GM12878 (cell line): ENCODE results near the gene MAP1LC3B. TPM values are rescaled to one million over a fixed set of nuclear protein-coding genes. Genes with fewer than 3 reads are reported as not detected.

Source experiments
- ATAC-seq: fragments of 200-7000 bp; cut with Tn5 transposase; 3 replicates; pipeline ENCODE4 v1.9.1; 2020; ENCODE audit warnings: mild to moderate bottlenecking, moderate library complexity
- BruUV-seq: library from RNA; stranded (reverse); fragments of 400-500 nt; replicated peaks from 2 replicates; lab custom pipeline; 2021; lab: Mats Ljungman, UMichigan
- CTCF ChIA-PET: fragments of 300-600 bp; sonication (Branson Sonifier 250); formaldehyde crosslinking; extraction: SDS; loops from one replicate; lab custom pipeline; 2021; ENCODE audit warnings: inconsistent platforms; lab: Yijun Ruan, JAX
- POLR2A ChIA-PET: fragments of 350-600 bp; formaldehyde crosslinking; extraction: SDS; loops from one replicate; lab custom pipeline; 2021; ENCODE audit warnings: inconsistent platforms; lab: Charles Lee
- RAD21 ChIA-PET: fragments of 300-600 bp; sonication (Branson Sonifier 250); formaldehyde crosslinking; loops from one replicate; lab custom pipeline; 2023; ENCODE audit warnings: antibody characterized with exemption; ENCODE audit not compliant: unreplicated experiment; lab: Charles Lee
- SMC1A ChIA-PET: fragments of 300-600 bp; sonication (Branson Sonifier 250); formaldehyde crosslinking; loops from one replicate; lab custom pipeline; 2023; ENCODE audit not compliant: unreplicated experiment, uncharacterized antibody; lab: Charles Lee
- DNase-seq: peaks from one replicate; pipeline ENCODE4 v3.0.0-alpha.2; 2011; ENCODE audit warnings: low read depth, low spot score
- FAIRE-seq: peaks from 3 replicates; lab custom pipeline; 2011; peaks lifted over from hg19 to GRCh38; lab: Jason Lieb, UNC
- H2AFZ ChIP-seq: 2 replicates; pipeline ENCODE4 v1.6.0; 2011; ENCODE audit warnings: low read depth, low read length, control low read depth; ENCODE audit not compliant: control insufficient read depth
- H3K27ac ChIP-seq: 2 replicates; pipeline ENCODE4 v1.5.1; 2011; ENCODE audit warnings: control low read depth; ENCODE audit not compliant: control insufficient read depth, insufficient read depth
- H3K27me3 ChIP-seq, 2 experiments: replicated peaks in 1 of 2; 2 replicates each; pipeline versions ENCODE4 v1.6.0 to v1.6.1; 2011; ENCODE audit warnings: low read length in 1 of 2; ENCODE audit not compliant: control insufficient read depth in 2 of 2, insufficient read depth in 2 of 2
- H3K36me3 ChIP-seq, 2 experiments: 2 replicates each; pipeline ENCODE4 v1.5.1; 2011; ENCODE audit warnings: low read length in 1 of 2; ENCODE audit not compliant: control insufficient read depth in 2 of 2, insufficient read depth in 2 of 2
- H3K4me1 ChIP-seq: 2 replicates; pipeline ENCODE4 v1.6.1; 2011; ENCODE audit warnings: mild to moderate bottlenecking, low read length, moderate library complexity, mixed read lengths; ENCODE audit not compliant: control insufficient read depth, insufficient read depth
- H3K4me2 ChIP-seq: 2 replicates; pipeline ENCODE4 v1.6.0; 2011; ENCODE audit warnings: control low read depth; ENCODE audit not compliant: control insufficient read depth, insufficient read depth
- H3K4me3 ChIP-seq: fragments of 200-600 bp; sonication (generic); 2 replicates; pipeline ENCODE4 v1.5.1; 2016
- H3K79me2 ChIP-seq: 2 replicates; pipeline ENCODE4 v1.6.0; 2011; ENCODE audit warnings: low read length; ENCODE audit not compliant: control insufficient read depth, insufficient read depth
- H3K9ac ChIP-seq: 2 replicates; pipeline ENCODE4 v1.8.0; 2011; ENCODE audit warnings: low read length, control low read depth, mixed read lengths; ENCODE audit not compliant: control insufficient read depth, insufficient read depth
- H3K9me3 ChIP-seq: replicated peaks from 3 replicates; pipeline ENCODE4 v1.5.1; 2011; ENCODE audit warnings: mild to moderate bottlenecking, low read length; ENCODE audit not compliant: control insufficient read depth, insufficient read depth
- H4K20me1 ChIP-seq: 2 replicates; pipeline ENCODE4 v1.6.0; 2011; ENCODE audit not compliant: control insufficient read depth, insufficient read depth
- CBX3 ChIP-seq: fragments of 200-600 bp; sonication (generic); IDR thresholded peaks from 2 replicates; pipeline ENCODE4 v1.6.1; 2016; ENCODE audit warnings: low read depth, borderline replicate concordance
- CEBPB ChIP-seq, 2 experiments: fragments of 150-350 bp in 1 of 2; IDR thresholded peaks; 2 replicates each; pipeline ENCODE4 v1.6.1; 2012 to 2014; ENCODE audit warnings: low read depth in 2 of 2, low read length in 2 of 2, borderline replicate concordance in 1 of 2, inconsistent platforms in 1 of 2
- CREB1 ChIP-seq: IDR thresholded peaks from 2 replicates; pipeline ENCODE4 v1.6.1; 2012; ENCODE audit warnings: low read depth, mild to moderate bottlenecking, inconsistent platforms
- GABPA ChIP-seq: IDR thresholded peaks from 2 replicates; pipeline ENCODE4 v1.6.1; 2014; ENCODE audit warnings: antibody characterized with exemption, low read depth, mild to moderate bottlenecking, inconsistent platforms
- HDAC2 ChIP-seq: fragments of 200-600 bp; sonication (generic); IDR thresholded peaks from 2 replicates; pipeline ENCODE4 v1.6.1; 2017
- HDGF ChIP-seq: fragments of 450-650 bp; IDR thresholded peaks from 2 replicates; pipeline ENCODE4 v1.6.1; 2016; ENCODE audit warnings: antibody characterized with exemption
- IKZF2 ChIP-seq, 2 experiments: fragments of 450-650 bp; IDR thresholded peaks; 2 replicates each; pipeline ENCODE4 v1.6.1; 2017; ENCODE audit warnings: mild to moderate bottlenecking in 2 of 2, moderate library complexity in 2 of 2
- KAT2A ChIP-seq: conservative IDR thresholded peaks from 2 replicates; pipeline ENCODE4 v1.6.1; 2011; ENCODE audit warnings: low read depth, low read length; ENCODE audit not compliant: control insufficient read depth
- MTA3 ChIP-seq: IDR thresholded peaks from 2 replicates; pipeline ENCODE4 v1.6.1; 2012; ENCODE audit warnings: low read length, inconsistent platforms, borderline replicate concordance
- MYB ChIP-seq: fragments of 150-350 bp; IDR thresholded peaks from 2 replicates; pipeline ENCODE4 v1.6.1; 2014; ENCODE audit warnings: mild to moderate bottlenecking, low read depth, low read length, borderline replicate concordance
- PML ChIP-seq: IDR thresholded peaks from 2 replicates; pipeline ENCODE4 v1.6.1; 2012; ENCODE audit warnings: low read length, inconsistent platforms
- POLR2AphosphoS5 ChIP-seq: IDR thresholded peaks from 2 replicates; pipeline ENCODE4 v1.6.1; 2011; ENCODE audit warnings: mild to moderate bottlenecking, low read length, inconsistent platforms
- RFX5 ChIP-seq: IDR thresholded peaks from 2 replicates; pipeline ENCODE4 v1.6.1; 2011; ENCODE audit warnings: low read depth, low read length, improper control_type of control experiment
- RUNX3 ChIP-seq: IDR thresholded peaks from 2 replicates; pipeline ENCODE4 v1.6.1; 2012; ENCODE audit warnings: low read length, inconsistent platforms
- SMAD1 ChIP-seq: fragments of 450-650 bp; IDR thresholded peaks from 2 replicates; pipeline ENCODE4 v1.6.1; 2018; ENCODE audit warnings: mild to moderate bottlenecking, low read depth; ENCODE audit not compliant: partially characterized antibody
- TBL1XR1 ChIP-seq: IDR thresholded peaks from 2 replicates; pipeline ENCODE4 v1.6.1; 2012; ENCODE audit warnings: low read depth, low read length, improper control_type of control experiment
- WRNIP1 ChIP-seq: IDR thresholded peaks from 2 replicates; pipeline ENCODE4 v1.6.1; 2011; ENCODE audit warnings: low read depth, low read length, improper control_type of control experiment, borderline replicate concordance
- YY1 ChIP-seq: IDR thresholded peaks from 2 replicates; pipeline ENCODE4 v1.6.1; 2011; ENCODE audit warnings: low read depth, mild to moderate bottlenecking, low read length
- ZNF217 ChIP-seq: fragments of 450-650 bp; IDR thresholded peaks from 2 replicates; pipeline ENCODE4 v1.6.1; 2017; ENCODE audit warnings: antibody characterized with exemption, mild to moderate bottlenecking
- WGBS: methylation state at CpG from one replicate; pipeline ENCODE4 v1.1.6; 2016; ENCODE audit warnings: low lambda C conversion rate; ENCODE audit not compliant: insufficient replicate concordance, insufficient coverage; ENCODE audit errors: missing lambda C conversion rate; 5-methylcytosine and 5-hydroxymethylcytosine counted together
- in situ Hi-C: fragments of 300-500 bp; cut with MboI; formaldehyde crosslinking; loops from 9 replicates; pipeline ENCODE4 v1.14.3; 2018; ENCODE audit warnings: mixed read lengths
- intact Hi-C: fragments of 100-400 bp; cut with micrococcal nuclease; formaldehyde crosslinking; loops from one replicate; pipeline ENCODE4 v1.14.2; 2022; ENCODE audit not compliant: unreplicated experiment
- polyA plus RNA-seq, 11 experiments: library from polyadenylated mRNA; depleted of rRNA in 4 of 11; unstranded in 6 of 11; stranded (reverse) in 5 of 11; fragments of >200 nt; fragmentation: Nextera tagmentation in 4 of 11; fragmentation: Illumina TruSeq in 1 of 11; extraction: Ambion mirVana in 4 of 11; extraction: Trizol in 1 of 11; gene quantifications; 1 replicate in 1 of 11; 2 replicates in 10 of 11; pipeline versions ENCODE4 v1.2.1 to v1.2.3, GENCODE V29; 2011 to 2016; ENCODE audit warnings: inconsistent platforms in 2 of 11, missing spikeins in 2 of 11, low read depth in 1 of 11
- total RNA-seq, 4 experiments: library from RNA; depleted of rRNA in 3 of 4; stranded (reverse); fragments of >200 nt in 3 of 4; fragmentation: Illumina TruSeq in 1 of 4; extraction: Trizol in 1 of 4; gene quantifications; 2 replicates each; pipeline versions ENCODE4 v1.2.1 to v1.2.3, GENCODE V29; 2013 to 2021
- TF ChIP-seq, protein P1 (sequence below): fragments of 450-650 bp; IDR thresholded peaks from 2 replicates; pipeline ENCODE4 v1.6.1; 2014; ENCODE audit warnings: mild to moderate bottlenecking
- TF ChIP-seq, protein P2 (sequence below), 3 experiments: IDR thresholded peaks in 2 of 3; conservative IDR thresholded peaks in 1 of 3; 2 replicates each; pipeline ENCODE4 v1.5.1; 2011; ENCODE audit warnings: low read depth in 3 of 3, low read length in 3 of 3, mild to moderate bottlenecking in 3 of 3, control low read depth in 2 of 3, moderate library complexity in 2 of 3, inconsistent platforms in 1 of 3, mixed read lengths in 1 of 3; ENCODE audit not compliant: control insufficient read depth in 2 of 3, insufficient read depth in 1 of 3; ENCODE audit errors: extremely low read depth in 1 of 3

Gene MAP1LC3B
- total and polyA plus RNA-seq, 10 of the 15 experiments (the other 5 are each of a cell fraction or from before 2014, with no cell fraction given), result 6.1 to 42.8 (median 13.7) TPM

DNA sequence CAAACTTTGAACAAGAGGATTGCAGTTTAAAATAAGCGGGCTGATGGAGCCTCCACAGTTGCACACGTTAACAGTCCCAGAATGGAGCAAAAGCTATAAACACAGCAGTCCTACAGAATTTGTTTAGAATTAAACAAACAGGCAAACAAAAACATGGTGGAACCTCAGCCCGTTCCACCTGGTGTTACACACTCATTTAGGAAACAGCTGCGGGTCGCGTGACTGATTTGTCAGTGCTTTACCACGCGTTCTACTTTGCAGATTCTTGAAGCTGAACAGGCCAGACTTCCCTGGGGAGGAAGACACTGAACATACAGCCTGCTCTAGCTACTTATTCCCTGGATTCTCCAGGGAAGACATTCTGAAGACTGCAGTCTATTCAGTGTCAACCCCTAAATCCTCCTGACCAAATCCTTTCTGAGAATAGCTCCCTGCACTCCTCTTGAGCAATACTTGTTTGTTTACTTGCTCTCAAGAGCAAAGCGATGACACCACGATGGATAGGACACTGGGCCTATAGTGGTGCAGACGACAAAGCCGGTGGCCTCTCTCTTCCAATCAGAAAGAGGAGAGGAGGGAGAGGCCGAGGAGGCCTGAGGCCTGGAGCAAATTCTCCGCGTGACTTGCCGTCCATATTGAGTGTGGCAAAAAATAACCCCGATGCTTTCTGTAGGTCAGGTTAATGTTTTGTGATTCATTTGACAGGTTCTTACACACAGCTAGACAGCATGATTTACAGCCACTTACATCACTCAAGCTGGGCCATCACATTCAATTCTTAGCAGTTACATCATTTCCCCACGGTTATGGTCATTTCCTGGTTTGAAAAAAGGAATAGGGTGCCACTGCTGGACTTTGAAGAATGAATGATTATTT lies 4.0 kb upstream of the MAP1LC3B start:
- 3% methylated on average over 18 of the region's 18 CpGs for WGBS
- in situ Hi-C loops, result loop anchor here (10.0 kb wide), 1 partner anchor 477 kb away; the partner anchor contains the start of gene SLC7A5
- Histone ChIP-seq H4K20me1 (no peaks in the 10 kb centered on the region), H3K4me1 (peaks cover 13% of the 10 kb centered on the region), H3K4me3 (0 out of 2 replicates have a peak overlapping the region, but pooled peaks have one; percentile 9), H3K27ac (peak overlapping the region; percentile 79), H2AFZ (peak overlapping the region; percentile 87), H3K36me3 (no peaks in the 10 kb centered on the region), H3K9ac (peak overlapping the region; percentile 39), H3K9me3 (no peaks in the 10 kb centered on the region), H3K79me2 (peaks cover 3% of the 10 kb centered on the region; the same call in 1 of the 2 replicates), H3K4me2 (peak overlapping the region; percentile 80), H3K27me3 (no peaks in the 10 kb centered on the region)
- ATAC-seq (peak; percentile 80), FAIRE-seq (peak; percentile 92), DNase-seq (peak; percentile 97)
- RAD21 ChIA-PET, result interaction anchor here (0.8 to 1.2 kb wide), 4 partner anchors 19 to 487 kb away, joined by 3 to 6 read pairs (median 4); partner anchors contain the start of gene C16orf95
- SMC1A ChIA-PET, result interaction anchor here (1.0 to 1.4 kb wide), 4 partner anchors 8 to 384 kb away, joined by 3 to 4 read pairs (median 4); no protein-coding TSS in a partner anchor
- no TSS peak for BruUV-seq
- intact Hi-C loops, result loop anchor here (2.0 to 10.0 kb wide), 2 partner anchors 563 to 1067 kb away; partner anchors contain the start of genes BANP and ZFPM1
- POLR2A ChIA-PET, result interaction anchor here (0.5 to 1.4 kb wide), 7 partner anchors 10 to 381 kb away, joined by 3 to 4 read pairs (median 3); partner anchors contain the start of genes C16orf95 and KLHDC4
- CTCF ChIA-PET, result interaction anchor here (0.6 to 1.6 kb wide), 7 partner anchors 10 to 484 kb away, joined by 3 to 6 read pairs (median 4); no protein-coding TSS in a partner anchor
- TF ChIP-seq RUNX3, result peak; percentile 56; the same call in 1 of the 2 replicates
- TF ChIP-seq CREB1, result peak; percentile 95
- no peak for TF ChIP-seq ZNF217
- TF ChIP-seq RFX5, result 0 out of 2 replicates have a peak, but pooled peaks have one; percentile 39
- TF ChIP-seq MYB, result no peak
- TF ChIP-seq HDGF, result no peak
- TF ChIP-seq WRNIP1, result 0 out of 2 replicates have a peak, but pooled peaks have one; percentile 73
- TF ChIP-seq GABPA, result peak; percentile 69; the same call in 1 of the 2 replicates
- no peak for TF ChIP-seq MTA3
- TF ChIP-seq SMAD1, result no peak
- TF ChIP-seq PML, result 0 out of 2 replicates have a peak, but pooled peaks have one; percentile 33
- no peak for TF ChIP-seq KAT2A
- TF ChIP-seq, protein P1, sequence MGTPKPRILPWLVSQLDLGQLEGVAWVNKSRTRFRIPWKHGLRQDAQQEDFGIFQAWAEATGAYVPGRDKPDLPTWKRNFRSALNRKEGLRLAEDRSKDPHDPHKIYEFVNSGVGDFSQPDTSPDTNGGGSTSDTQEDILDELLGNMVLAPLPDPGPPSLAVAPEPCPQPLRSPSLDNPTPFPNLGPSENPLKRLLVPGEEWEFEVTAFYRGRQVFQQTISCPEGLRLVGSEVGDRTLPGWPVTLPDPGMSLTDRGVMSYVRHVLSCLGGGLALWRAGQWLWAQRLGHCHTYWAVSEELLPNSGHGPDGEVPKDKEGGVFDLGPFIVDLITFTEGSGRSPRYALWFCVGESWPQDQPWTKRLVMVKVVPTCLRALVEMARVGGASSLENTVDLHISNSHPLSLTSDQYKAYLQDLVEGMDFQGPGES, result peak; percentile 85
- no peak for TF ChIP-seq TBL1XR1
- TF ChIP-seq CBX3, result no peak
- TF ChIP-seq, protein P2, sequence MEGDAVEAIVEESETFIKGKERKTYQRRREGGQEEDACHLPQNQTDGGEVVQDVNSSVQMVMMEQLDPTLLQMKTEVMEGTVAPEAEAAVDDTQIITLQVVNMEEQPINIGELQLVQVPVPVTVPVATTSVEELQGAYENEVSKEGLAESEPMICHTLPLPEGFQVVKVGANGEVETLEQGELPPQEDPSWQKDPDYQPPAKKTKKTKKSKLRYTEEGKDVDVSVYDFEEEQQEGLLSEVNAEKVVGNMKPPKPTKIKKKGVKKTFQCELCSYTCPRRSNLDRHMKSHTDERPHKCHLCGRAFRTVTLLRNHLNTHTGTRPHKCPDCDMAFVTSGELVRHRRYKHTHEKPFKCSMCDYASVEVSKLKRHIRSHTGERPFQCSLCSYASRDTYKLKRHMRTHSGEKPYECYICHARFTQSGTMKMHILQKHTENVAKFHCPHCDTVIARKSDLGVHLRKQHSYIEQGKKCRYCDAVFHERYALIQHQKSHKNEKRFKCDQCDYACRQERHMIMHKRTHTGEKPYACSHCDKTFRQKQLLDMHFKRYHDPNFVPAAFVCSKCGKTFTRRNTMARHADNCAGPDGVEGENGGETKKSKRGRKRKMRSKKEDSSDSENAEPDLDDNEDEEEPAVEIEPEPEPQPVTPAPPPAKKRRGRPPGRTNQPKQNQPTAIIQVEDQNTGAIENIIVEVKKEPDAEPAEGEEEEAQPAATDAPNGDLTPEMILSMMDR (IDR thresholded peaks at IDR 0.05 in 2 of 3, conservative IDR thresholded peaks at IDR 0.05 in 1 of 3; ENCODE audit: control insufficient read depth in 2 of 3, extremely low read depth in 1 of 3, insufficient read depth in 1 of 3, low read depth in 3 of 3, low read length in 3 of 3), result no peak
- peak in 1 of 2 experiments; percentile 92; a peak in 2 of 4 replicates for TF ChIP-seq CEBPB (IDR thresholded peaks at IDR 0.05; ENCODE audit: borderline replicate concordance in 1 of 2, low read depth in 2 of 2, low read length in 2 of 2)
- TF ChIP-seq POLR2AphosphoS5, result peak; percentile 36; the same call in 1 of the 2 replicates
- peak in 1 of 2 experiments; percentile 45; a peak in 3 of 4 replicates for TF ChIP-seq IKZF2 (IDR thresholded peaks at IDR 0.05)
- TF ChIP-seq YY1, result peak; percentile 100
- no peak for TF ChIP-seq HDAC2
